Stimulated activated naive B cell treated with anti-CD40 and anti-IgM and Interleukin-4, amounts not matched to agents 10 μg/mL and 1 μg/mL and 100 μg/mL, for 72 hours (primary cell): ENCODE results near the gene NLRC3.

Experiments
- ATAC-seq, 2 donors: fragments of 150-1000 bp; cut with Tn5 transposase; replicated peaks; 2 replicates each; pipeline ENCODE4 v1.10.0; 2021; ENCODE audit warnings: moderate library complexity in 1 of 2
- DNase-seq: peaks from one replicate; pipeline ENCODE4 v3.0.0; 2021
- H3K27ac Mint-ChIP-seq: one replicate; pipeline ENCODE4 v1.8.0; 2022; ENCODE audit warnings: mild to moderate bottlenecking, mixed read lengths
- H3K27me3 Mint-ChIP-seq, 2 donors: one replicate each; pipeline ENCODE4 v1.8.0; 2022; ENCODE audit warnings: mixed read lengths in 2 of 2
- H3K36me3 Mint-ChIP-seq, 2 donors: one replicate each; pipeline ENCODE4 v1.8.0; 2022; ENCODE audit warnings: mixed read lengths in 2 of 2, mild to moderate bottlenecking in 1 of 2
- H3K4me1 Mint-ChIP-seq, 2 donors: one replicate each; pipeline ENCODE4 v1.8.0; 2022; ENCODE audit warnings: mixed read lengths in 2 of 2, mild to moderate bottlenecking in 1 of 2
- H3K4me3 Mint-ChIP-seq, 2 donors: one replicate each; pipeline ENCODE4 v1.8.0; 2022; ENCODE audit warnings: mild to moderate bottlenecking in 2 of 2, mixed read lengths in 2 of 2, moderate library complexity in 1 of 2
- H3K9me3 Mint-ChIP-seq, 2 donors: one replicate each; pipeline ENCODE4 v1.8.0; 2022; ENCODE audit warnings: mixed read lengths in 2 of 2, mild to moderate bottlenecking in 1 of 2

Gene NLRC3

GRCh38 chr16:3607634-3608033 lies 30.4 kb upstream of the NLRC3 start:
- Mint-ChIP-seq H3K27me3 (no peaks in the 10 kb centered on the region), H3K27ac (no peak overlapping the region), H3K4me3 (no peak overlapping the region), H3K4me1 (peaks cover 19 to 46% of the 10 kb centered on the region in 2 donors), H3K36me3 (peaks cover 24 to 39% of the 10 kb centered on the region in 2 donors), H3K9me3 (no peaks in the 10 kb centered on the region)
- no peak for DNase-seq
- ATAC-seq, result no peak

- ATAC-seq, result no peak
- H3K27me3 Mint-ChIP-seq, result no peaks in the 10 kb centered on the region
- H3K36me3 Mint-ChIP-seq, result peaks cover 25 to 39% of the 10 kb centered on the region in 2 donors
- no peak for DNase-seq
- no peaks in the 10 kb centered on the region for H3K9me3 Mint-ChIP-seq
- peaks cover 17 to 41% of the 10 kb centered on the region in 2 donors for H3K4me1 Mint-ChIP-seq
- no peak overlapping the region for H3K4me3 Mint-ChIP-seq
- H3K27ac Mint-ChIP-seq, result no peak overlapping the region
Measured at GRCh38 chr16:3607161-3607560, 30.0 kb upstream of the NLRC3 start.

- H3K27me3 Mint-ChIP-seq, result no peaks in the 10 kb centered on the region
- H3K36me3 Mint-ChIP-seq, result peaks cover 30 to 38% of the 10 kb centered on the region in 2 donors
- H3K9me3 Mint-ChIP-seq, result no peaks in the 10 kb centered on the region
- no peak for ATAC-seq
- H3K27ac Mint-ChIP-seq, result no peak overlapping the region
- H3K4me3 Mint-ChIP-seq, result no peak overlapping the region
- no peak for DNase-seq
- peaks cover 12 to 34% of the 10 kb centered on the region in 2 donors for H3K4me1 Mint-ChIP-seq
Measured at GRCh38 chr16:3606441-3606840, 29.2 kb upstream of the NLRC3 start.

DNA sequence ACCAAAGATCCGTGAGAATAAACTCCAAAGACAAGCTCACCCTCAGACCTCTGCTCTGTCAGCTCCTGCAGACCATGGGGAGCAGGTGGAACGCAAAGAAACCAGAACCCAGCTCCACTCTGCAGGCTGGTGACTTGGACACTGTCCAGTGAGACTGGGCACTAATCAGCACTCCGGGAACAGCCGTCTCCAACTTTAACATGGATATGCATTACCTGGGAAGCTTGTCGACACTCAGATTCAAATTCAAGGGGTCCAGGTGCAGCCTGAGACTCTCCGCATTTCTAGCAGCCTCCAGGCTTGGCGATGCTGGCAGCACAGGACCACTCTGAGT lies 25.1 kb upstream of the NLRC3 start:
- peaks cover 50 to 65% of the 10 kb centered on the region in 2 donors for H3K36me3 Mint-ChIP-seq
- ATAC-seq, result no peak

DNA sequence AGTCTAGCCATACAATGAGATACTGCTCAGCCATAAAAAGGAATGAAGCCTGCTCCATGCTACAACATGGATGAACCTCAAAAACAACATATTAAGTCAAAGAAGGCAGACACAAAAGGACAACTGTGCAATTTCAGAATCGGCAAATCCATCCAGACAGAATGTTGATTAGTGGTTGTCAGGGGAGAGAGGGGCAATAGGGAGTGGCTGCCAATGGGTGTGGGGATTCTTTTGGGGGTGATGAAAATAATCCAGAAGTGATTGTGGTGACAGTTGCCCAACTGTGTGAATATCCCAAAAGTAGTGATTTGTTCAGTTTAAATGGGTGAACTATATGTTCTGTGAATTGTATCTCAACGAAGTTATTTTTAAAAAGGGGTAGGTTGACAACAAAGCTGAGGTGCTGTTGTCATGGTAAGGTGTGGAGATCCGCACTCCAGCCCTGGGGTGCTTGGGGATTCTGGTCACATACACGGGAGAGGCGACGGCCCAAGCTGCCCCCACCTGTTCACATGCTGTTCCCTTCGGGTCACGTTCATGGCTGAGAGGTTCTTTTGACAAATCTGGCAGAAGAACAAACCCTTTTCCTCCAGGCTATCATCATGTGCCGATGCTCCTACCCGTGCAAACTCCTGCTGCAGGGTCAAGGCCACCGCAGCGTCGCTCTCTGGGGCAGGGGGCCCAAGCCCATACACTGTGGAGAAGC lies 24.6 kb upstream of the NLRC3 start:
- Mint-ChIP-seq H3K4me3 (no peak overlapping the region), H3K4me1 (peaks cover 2 to 16% of the 10 kb centered on the region in 2 donors), H3K27me3 (no peaks in the 10 kb centered on the region), H3K36me3 (peaks cover 52 to 63% of the 10 kb centered on the region in 2 donors), H3K9me3 (no peaks in the 10 kb centered on the region), H3K27ac (no peak overlapping the region)
- DNase-seq (no peak), ATAC-seq (no peak)

More for the DNA sequence above, 25.1 kb upstream of the NLRC3 start:
- Mint-ChIP-seq H3K9me3 (no peaks in the 10 kb centered on the region), H3K27me3 (no peaks in the 10 kb centered on the region), H3K27ac (no peak overlapping the region), H3K4me1 (peaks cover 6 to 19% of the 10 kb centered on the region in 2 donors), H3K4me3 (no peak overlapping the region)
- no peak for DNase-seq

GRCh38 chr16:3599922-3600321 lies 22.7 kb upstream of the NLRC3 start:
- no peak for ATAC-seq
- H3K27ac Mint-ChIP-seq, result no peak overlapping the region
- no peaks in the 10 kb centered on the region for H3K9me3 Mint-ChIP-seq
- H3K4me1 Mint-ChIP-seq, result peaks cover 2 to 10% of the 10 kb centered on the region in 2 donors
- no peak for DNase-seq
- H3K4me3 Mint-ChIP-seq, result no peak overlapping the region
- peaks cover 53 to 64% of the 10 kb centered on the region in 2 donors for H3K36me3 Mint-ChIP-seq
- H3K27me3 Mint-ChIP-seq, result no peaks in the 10 kb centered on the region

GRCh38 chr16:3599121-3599520 lies 21.9 kb upstream of the NLRC3 start:
- no peak for ATAC-seq
- no peak for DNase-seq
- Mint-ChIP-seq H3K4me3 (no peak overlapping the region), H3K27ac (no peak overlapping the region), H3K9me3 (no peaks in the 10 kb centered on the region), H3K27me3 (no peaks in the 10 kb centered on the region), H3K4me1 (peaks cover 2 to 10% of the 10 kb centered on the region in 2 donors), H3K36me3 (peaks cover 53 to 68% of the 10 kb centered on the region in 2 donors)

DNA sequence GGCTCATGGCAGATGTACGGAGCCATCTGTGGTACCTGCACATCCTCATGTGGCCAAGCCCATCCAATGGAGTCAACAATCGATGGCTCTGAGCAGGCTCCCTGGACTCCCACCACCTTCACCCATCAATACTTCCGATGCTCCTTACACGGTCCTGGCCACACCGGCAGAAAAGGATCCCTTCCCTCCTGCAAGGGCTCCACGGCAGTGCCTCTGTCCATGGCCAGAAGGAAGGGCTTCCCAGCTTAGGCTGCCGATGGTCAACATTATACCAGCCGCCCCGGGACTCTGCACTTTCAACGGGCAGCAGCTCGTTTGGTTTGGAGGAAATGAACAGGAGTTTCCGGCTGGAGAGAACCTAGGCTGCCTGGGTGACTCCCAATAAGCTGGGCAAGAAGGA lies 21.0 kb upstream of the NLRC3 start:
- DNase-seq (no peak), ATAC-seq (no peak)
- no peaks in the 10 kb centered on the region for H3K27me3 Mint-ChIP-seq
- H3K4me1 Mint-ChIP-seq, result peaks cover 2 to 10% of the 10 kb centered on the region in 2 donors
- H3K27ac Mint-ChIP-seq, result no peak overlapping the region
- H3K4me3 Mint-ChIP-seq, result no peak overlapping the region
- no peaks in the 10 kb centered on the region for H3K9me3 Mint-ChIP-seq
- H3K36me3 Mint-ChIP-seq, result peaks cover 46 to 66% of the 10 kb centered on the region in 2 donors

GRCh38 chr16:3597676-3598075 lies 20.5 kb upstream of the NLRC3 start:
- peak overlapping the region; percentile 11 for H3K27ac Mint-ChIP-seq
- no peaks in the 10 kb centered on the region for H3K9me3 Mint-ChIP-seq
- H3K27me3 Mint-ChIP-seq, result no peaks in the 10 kb centered on the region
- H3K36me3 Mint-ChIP-seq, result peaks cover 45 to 61% of the 10 kb centered on the region in 2 donors
- DNase-seq (no peak), ATAC-seq (no peak)
- H3K4me1 Mint-ChIP-seq, result peaks cover 2 to 10% of the 10 kb centered on the region in 2 donors
- H3K4me3 Mint-ChIP-seq, result no peak overlapping the region

GRCh38 chr16:3597226-3597625 lies 20.0 kb upstream of the NLRC3 start:
- Mint-ChIP-seq H3K36me3 (peaks cover 47 to 63% of the 10 kb centered on the region in 2 donors), H3K4me1 (peaks cover 2 to 10% of the 10 kb centered on the region in 2 donors), H3K4me3 (no peak overlapping the region), H3K27me3 (no peaks in the 10 kb centered on the region), H3K9me3 (no peaks in the 10 kb centered on the region), H3K27ac (no peak overlapping the region)
- ATAC-seq (no peak), DNase-seq (no peak)

GRCh38 chr16:3596101-3596861 lies 19.1 kb upstream of the NLRC3 start:
- Mint-ChIP-seq H3K27ac (no peak overlapping the region), H3K36me3 (peaks cover 38 to 61% of the 10 kb centered on the region in 2 donors), H3K4me1 (peaks cover 2 to 10% of the 10 kb centered on the region in 2 donors), H3K27me3 (no peaks in the 10 kb centered on the region), H3K4me3 (no peak overlapping the region), H3K9me3 (no peaks in the 10 kb centered on the region)
- DNase-seq (no peak), ATAC-seq (no peak)

- peaks cover 2 to 10% of the 10 kb centered on the region in 2 donors for H3K4me1 Mint-ChIP-seq
- ATAC-seq (no peak), DNase-seq (no peak)
- no peaks in the 10 kb centered on the region for H3K9me3 Mint-ChIP-seq
- H3K27ac Mint-ChIP-seq, result no peak overlapping the region
- H3K27me3 Mint-ChIP-seq, result no peaks in the 10 kb centered on the region
- no peak overlapping the region for H3K4me3 Mint-ChIP-seq
- peaks cover 40 to 62% of the 10 kb centered on the region in 2 donors for H3K36me3 Mint-ChIP-seq
Measured at GRCh38 chr16:3595521-3596021, 18.4 kb upstream of the NLRC3 start.

- Mint-ChIP-seq H3K27me3 (no peaks in the 10 kb centered on the region), H3K27ac (no peak overlapping the region), H3K9me3 (no peaks in the 10 kb centered on the region), H3K4me3 (no peak overlapping the region), H3K4me1 (peaks cover 2 to 10% of the 10 kb centered on the region in 2 donors), H3K36me3 (peaks cover 43 to 64% of the 10 kb centered on the region in 2 donors)
- DNase-seq (no peak), ATAC-seq (no peak)
Measured at GRCh38 chr16:3595110-3595486, 17.9 kb upstream of the NLRC3 start.

- peak overlapping the region; percentile 71 for H3K27ac Mint-ChIP-seq
- no peaks in the 10 kb centered on the region for H3K9me3 Mint-ChIP-seq
- ATAC-seq, result no peak
- peaks cover 43 to 64% of the 10 kb centered on the region in 2 donors for H3K36me3 Mint-ChIP-seq
- H3K4me1 Mint-ChIP-seq, result peaks cover 2 to 10% of the 10 kb centered on the region in 2 donors
- H3K27me3 Mint-ChIP-seq, result no peaks in the 10 kb centered on the region
- no peak overlapping the region for H3K4me3 Mint-ChIP-seq
- no peak for DNase-seq
Measured at GRCh38 chr16:3594316-3595109, 17.3 kb upstream of the NLRC3 start.
